ENCODE results near the gene RHBDD3.

RHBDD3 gene

GRCh38 chr22:29299136-29299900 is 31.5 kb upstream of the RHBDD3 start:
- DNase-seq (ENCODE audit: low read depth, low spot score), result no peak

GRCh38 chr22:29298641-29299040 is 30.9 kb upstream of the RHBDD3 start:
- in situ Hi-C loops (cut with HindIII; ENCODE audit: low sequenced_read_pairs), result no loop called here
- H3K4me3 ChIP-seq (ENCODE audit: low read depth, low read length), result no peak overlapping the region
- DNase-seq (ENCODE audit: low read depth, low spot score), result no peak
- TF ChIP-seq, protein P1, sequence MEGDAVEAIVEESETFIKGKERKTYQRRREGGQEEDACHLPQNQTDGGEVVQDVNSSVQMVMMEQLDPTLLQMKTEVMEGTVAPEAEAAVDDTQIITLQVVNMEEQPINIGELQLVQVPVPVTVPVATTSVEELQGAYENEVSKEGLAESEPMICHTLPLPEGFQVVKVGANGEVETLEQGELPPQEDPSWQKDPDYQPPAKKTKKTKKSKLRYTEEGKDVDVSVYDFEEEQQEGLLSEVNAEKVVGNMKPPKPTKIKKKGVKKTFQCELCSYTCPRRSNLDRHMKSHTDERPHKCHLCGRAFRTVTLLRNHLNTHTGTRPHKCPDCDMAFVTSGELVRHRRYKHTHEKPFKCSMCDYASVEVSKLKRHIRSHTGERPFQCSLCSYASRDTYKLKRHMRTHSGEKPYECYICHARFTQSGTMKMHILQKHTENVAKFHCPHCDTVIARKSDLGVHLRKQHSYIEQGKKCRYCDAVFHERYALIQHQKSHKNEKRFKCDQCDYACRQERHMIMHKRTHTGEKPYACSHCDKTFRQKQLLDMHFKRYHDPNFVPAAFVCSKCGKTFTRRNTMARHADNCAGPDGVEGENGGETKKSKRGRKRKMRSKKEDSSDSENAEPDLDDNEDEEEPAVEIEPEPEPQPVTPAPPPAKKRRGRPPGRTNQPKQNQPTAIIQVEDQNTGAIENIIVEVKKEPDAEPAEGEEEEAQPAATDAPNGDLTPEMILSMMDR (IDR thresholded peaks at IDR 0.05; ENCODE audit: low read depth, low read length), result no peak

More at GRCh38 chr22:29299136-29299900, 31.5 kb upstream of the RHBDD3 start:
- H3K4me3 ChIP-seq (ENCODE audit: low read depth, low read length), result no peak overlapping the region
- TF ChIP-seq, protein P1 (IDR thresholded peaks at IDR 0.05; ENCODE audit: low read depth, low read length), result no peak
- in situ Hi-C loops (cut with HindIII; ENCODE audit: low sequenced_read_pairs), result no loop called here

GRCh38 chr22:29292379-29292778 is 24.6 kb upstream of the RHBDD3 start:
- no peak for DNase-seq (ENCODE audit: low read depth, low spot score)
- in situ Hi-C loops (cut with HindIII; ENCODE audit: low sequenced_read_pairs), result no loop called here
- H3K4me3 ChIP-seq (ENCODE audit: low read depth, low read length), result no peak overlapping the region
- TF ChIP-seq, protein P1 (IDR thresholded peaks at IDR 0.05; ENCODE audit: low read depth, low read length), result no peak

GRCh38 chr22:29291215-29291614 is 23.4 kb upstream of the RHBDD3 start:
- H3K4me3 ChIP-seq (ENCODE audit: low read depth, low read length), result no peak overlapping the region
- in situ Hi-C loops (cut with HindIII; ENCODE audit: low sequenced_read_pairs), result no loop called here
- TF ChIP-seq, protein P1 (IDR thresholded peaks at IDR 0.05; ENCODE audit: low read depth, low read length), result no peak
- DNase-seq (ENCODE audit: low read depth, low spot score), result no peak

DNA sequence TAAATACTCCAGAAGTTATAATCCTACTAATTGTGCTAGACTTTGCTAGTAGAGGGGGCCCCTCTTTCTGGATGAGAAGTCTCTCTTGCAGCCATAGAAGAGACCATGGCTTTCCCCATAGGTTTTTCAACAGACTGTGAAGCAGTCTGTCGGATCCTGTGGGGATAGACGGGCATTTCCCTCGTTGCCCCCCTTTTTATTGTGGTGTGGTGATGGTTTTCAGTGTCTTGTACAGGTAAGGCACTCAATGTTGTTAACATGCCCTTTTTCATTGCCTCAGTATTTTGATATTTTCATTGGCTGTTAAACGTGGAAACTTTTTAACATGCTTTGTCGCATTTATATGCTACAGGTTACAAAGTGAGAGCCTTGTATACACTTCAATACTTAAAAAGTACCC is 22.3 kb upstream of the RHBDD3 start:
- DNase-seq (ENCODE audit: low read depth, low spot score), result no peak
- in situ Hi-C loops (cut with HindIII; ENCODE audit: low sequenced_read_pairs), result no loop called here
- TF ChIP-seq, protein P1 (IDR thresholded peaks at IDR 0.05; ENCODE audit: low read depth, low read length), result no peak
- H3K4me3 ChIP-seq (ENCODE audit: low read depth, low read length), result no peak overlapping the region

- in situ Hi-C loops (cut with HindIII; ENCODE audit: low sequenced_read_pairs), result no loop called here
- TF ChIP-seq, protein P1 (IDR thresholded peaks at IDR 0.05; ENCODE audit: low read depth, low read length), result no peak
- DNase-seq (ENCODE audit: low read depth, low spot score), result no peak
- H3K4me3 ChIP-seq (ENCODE audit: low read depth, low read length), result no peak overlapping the region
Measured at GRCh38 chr22:29288837-29289236, 21.1 kb upstream of the RHBDD3 start.
